Osteoblast (primary cell): ENCODE data around the gene PLXNA4. TPM values are rescaled to one million over a fixed set of nuclear protein-coding genes. Genes with fewer than 3 reads are reported as not detected.

Experiments used
- DNase-seq: peaks from one replicate; pipeline ENCODE4 v3.0.0; 2011; ENCODE audit warnings: low spot score, mixed read lengths; ENCODE audit not compliant: insufficient read length; ENCODE audit errors: missing footprints
- H2AFZ ChIP-seq: 2 replicates; pipeline ENCODE4 v1.6.0; 2011; ENCODE audit warnings: mild to moderate bottlenecking, low read length
- H3K27ac ChIP-seq: 2 replicates; pipeline ENCODE4 v1.5.1; 2011; ENCODE audit warnings: mild to moderate bottlenecking, low read depth, low read length, moderate library complexity
- H3K27me3 ChIP-seq: 2 replicates; pipeline ENCODE4 v1.6.0; 2012; ENCODE audit warnings: mild to moderate bottlenecking, control low read depth, inconsistent platforms, low read length, moderate library complexity; ENCODE audit not compliant: insufficient read depth
- H3K36me3 ChIP-seq: 2 replicates; pipeline ENCODE4 v1.5.1; 2011; ENCODE audit warnings: mild to moderate bottlenecking, low read length, control low read depth, moderate library complexity; ENCODE audit not compliant: insufficient read depth
- H3K4me1 ChIP-seq: 2 replicates; pipeline ENCODE4 v1.5.1; 2011; ENCODE audit warnings: mild to moderate bottlenecking, low read length, control low read depth, moderate library complexity; ENCODE audit not compliant: insufficient read depth
- H3K4me2 ChIP-seq: 2 replicates; pipeline ENCODE4 v1.6.0; 2011; ENCODE audit warnings: mild to moderate bottlenecking, low read length; ENCODE audit not compliant: insufficient read depth
- H3K4me3 ChIP-seq: fragments of 200-600 bp; sonication (generic); 3 replicates; pipeline ENCODE4 v1.5.1; 2012; ENCODE audit warnings: mild to moderate bottlenecking, low read length, inconsistent platforms; ENCODE audit not compliant: insufficient read depth
- H3K79me2 ChIP-seq: 2 replicates; pipeline ENCODE4 v1.6.0; 2012; ENCODE audit warnings: mild to moderate bottlenecking, low read length, control low read depth, inconsistent platforms; ENCODE audit not compliant: insufficient read depth
- H3K9me3 ChIP-seq: 2 replicates; pipeline ENCODE4 v1.5.1; 2011; ENCODE audit warnings: low read depth, low read length, control low read depth
- H4K20me1 ChIP-seq: 2 replicates; pipeline ENCODE4 v1.6.0; 2012; ENCODE audit warnings: mild to moderate bottlenecking, low read length, control low read depth; ENCODE audit not compliant: insufficient read depth
- CTCF ChIP-seq: IDR thresholded peaks from 2 replicates; pipeline ENCODE4 v1.5.1; 2011; ENCODE audit warnings: mild to moderate bottlenecking, low read depth, low read length, moderate library complexity; ENCODE audit errors: extremely low read depth
- total RNA-seq: library from RNA; depleted of rRNA; stranded (reverse); fragments of >200 nt; gene quantifications from 2 replicates; pipeline ENCODE4 v1.2.3, GENCODE V29; 2012

The PLXNA4 gene
- total RNA-seq, 1 donor = 4.3 TPM

- no peaks in the 10 kb centered on the region for H3K27me3 ChIP-seq
- H3K4me2 ChIP-seq = no peak overlapping the region
- H4K20me1 ChIP-seq = no peaks in the 10 kb centered on the region
- no peak for DNase-seq
- no peak overlapping the region for H3K27ac ChIP-seq
- TF ChIP-seq CTCF = no peak
- H3K4me3 ChIP-seq = no peak overlapping the region
- no peaks in the 10 kb centered on the region for H3K9me3 ChIP-seq
- H3K36me3 ChIP-seq = no peaks in the 10 kb centered on the region
- H2AFZ ChIP-seq = no peak overlapping the region
- H3K4me1 ChIP-seq = no peaks in the 10 kb centered on the region
- no peaks in the 10 kb centered on the region for H3K79me2 ChIP-seq
These were observed 129.5 kb downstream of the PLXNA4 start for GRCh38 chr7:132446666-132447278.

DNA sequence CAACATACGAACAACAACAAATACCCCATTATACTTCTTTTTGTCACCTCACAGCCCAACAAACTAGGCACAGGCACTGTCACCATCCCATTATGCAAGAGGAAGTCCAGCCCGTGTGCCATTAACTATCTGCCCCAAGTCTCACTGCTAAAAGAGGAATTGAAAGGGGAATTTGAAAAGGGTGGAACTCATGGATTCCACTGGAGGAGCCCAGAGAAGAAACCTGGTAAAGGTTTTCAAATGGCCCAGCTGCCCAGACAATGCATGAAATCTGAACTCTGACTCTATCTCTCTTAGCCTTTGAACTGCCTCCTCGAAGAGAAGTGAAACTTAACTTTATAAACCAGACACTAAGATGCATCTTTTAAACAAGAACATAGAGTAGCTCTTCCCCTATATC lies 130.0 kb downstream of the PLXNA4 start:
- Histone ChIP-seq H3K79me2 (no peaks in the 10 kb centered on the region), H2AFZ (no peak overlapping the region), H3K27me3 (no peaks in the 10 kb centered on the region), H3K36me3 (no peaks in the 10 kb centered on the region), H3K4me1 (no peaks in the 10 kb centered on the region), H3K9me3 (no peaks in the 10 kb centered on the region), H3K4me2 (no peak overlapping the region), H3K27ac (no peak overlapping the region), H4K20me1 (no peaks in the 10 kb centered on the region), H3K4me3 (no peak overlapping the region)
- no peak for TF ChIP-seq CTCF
- no peak for DNase-seq

DNA sequence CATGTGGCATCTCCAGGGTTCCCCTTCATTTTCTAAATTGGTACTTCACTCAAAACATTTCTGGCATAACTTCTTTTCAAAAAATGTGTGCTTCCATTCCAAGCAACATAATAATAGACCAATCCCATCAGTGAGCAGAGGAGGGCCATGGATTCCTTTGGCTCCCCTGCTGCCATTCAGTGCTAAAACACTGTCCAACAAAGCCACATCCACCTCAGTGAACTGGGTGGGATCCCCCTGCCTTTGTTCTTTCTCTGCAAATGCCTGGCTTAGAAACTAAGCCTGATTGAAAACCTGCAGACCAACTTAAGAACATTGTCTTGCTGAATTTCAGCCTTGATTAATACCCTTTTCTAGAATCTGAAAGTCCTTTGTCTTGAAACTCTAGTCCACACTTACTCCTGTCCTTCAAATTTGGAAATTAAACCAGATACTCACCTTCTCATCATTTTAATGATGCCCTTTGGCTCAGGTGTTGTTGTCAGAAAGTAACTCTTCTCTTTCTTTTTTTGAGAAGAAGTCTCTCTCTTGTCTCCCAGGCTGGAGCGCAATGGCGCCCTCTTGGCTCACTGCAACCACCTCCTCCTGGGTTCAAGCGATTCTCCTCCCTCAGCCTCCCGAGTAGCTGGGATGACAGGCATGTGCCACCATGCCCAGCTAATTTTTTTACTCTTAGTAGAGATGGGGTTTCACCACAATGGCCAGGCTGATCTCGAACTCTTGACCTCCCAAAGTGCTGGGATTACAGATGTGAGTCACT lies 132.3 kb downstream of the PLXNA4 start:
- Histone ChIP-seq H3K27ac (no peak overlapping the region), H3K4me3 (no peak overlapping the region), H4K20me1 (no peaks in the 10 kb centered on the region), H3K36me3 (no peaks in the 10 kb centered on the region), H3K79me2 (no peaks in the 10 kb centered on the region), H3K4me1 (no peaks in the 10 kb centered on the region), H3K9me3 (no peaks in the 10 kb centered on the region), H3K27me3 (no peaks in the 10 kb centered on the region), H3K4me2 (no peak overlapping the region), H2AFZ (no peak overlapping the region)
- no peak for TF ChIP-seq CTCF
- no peak for DNase-seq

GRCh38 chr7:132441935-132442334 lies 134.3 kb downstream of the PLXNA4 start:
- Histone ChIP-seq H4K20me1 (no peaks in the 10 kb centered on the region), H3K79me2 (no peaks in the 10 kb centered on the region), H3K9me3 (no peaks in the 10 kb centered on the region), H3K4me1 (no peaks in the 10 kb centered on the region), H3K36me3 (no peaks in the 10 kb centered on the region), H3K4me3 (no peak overlapping the region), H3K4me2 (no peak overlapping the region), H2AFZ (no peak overlapping the region), H3K27me3 (no peaks in the 10 kb centered on the region), H3K27ac (no peak overlapping the region)
- TF ChIP-seq CTCF = no peak
- DNase-seq = no peak
